Measurements from ENCODE around the gene LFNG.

LFNG gene

GRCh38 chr7:2519119-2519930 is at the start of gene LFNG:
TSS of gene LFNG (plus strand) at chr7:2519774. CDS start at chr7:2519862, 88 bp downstream.
- peak; percentile 74 for DNase-seq (ENCODE audit: low read depth)

- no peak for DNase-seq (ENCODE audit: low read depth)
These were observed 49.2 kb upstream of the LFNG start for GRCh38 chr7:2470204-2471021.

- no peak for DNase-seq (ENCODE audit: low read depth)
These were observed 48.6 kb upstream of the LFNG start for GRCh38 chr7:2471022-2471329.

GRCh38 chr7:2471396-2471795 is 48.2 kb upstream of the LFNG start:
- no peak for DNase-seq (ENCODE audit: low read depth)

- no peak for DNase-seq (ENCODE audit: low read depth)
These were observed 46.8 kb upstream of the LFNG start for GRCh38 chr7:2472739-2473138.

- no peak for DNase-seq (ENCODE audit: low read depth)
These were observed 45.9 kb upstream of the LFNG start for GRCh38 chr7:2473496-2474180.

- no peak for DNase-seq (ENCODE audit: low read depth)
These were observed 45.4 kb upstream of the LFNG start for GRCh38 chr7:2474224-2474623.

GRCh38 chr7:2474813-2475677 is 44.5 kb upstream of the LFNG start:
- no peak for DNase-seq (ENCODE audit: low read depth)

GRCh38 chr7:2475678-2476015 is 43.9 kb upstream of the LFNG start:
- no peak for DNase-seq (ENCODE audit: low read depth)

GRCh38 chr7:2476298-2476697 is 43.3 kb upstream of the LFNG start, which contains the start of gene GRIFIN:
TSS of gene GRIFIN (minus strand) at chr7:2476398. CDS start at chr7:2476383, 15 bp downstream.
- DNase-seq (ENCODE audit: low read depth): no peak

- DNase-seq (ENCODE audit: low read depth): no peak
These were observed 42.7 kb upstream of the LFNG start for GRCh38 chr7:2476776-2477446.

- no peak for DNase-seq (ENCODE audit: low read depth)
These were observed 41.9 kb upstream of the LFNG start for GRCh38 chr7:2477447-2478398.

- no peak for DNase-seq (ENCODE audit: low read depth)
These were observed 41.2 kb upstream of the LFNG start for GRCh38 chr7:2478399-2478785.

GRCh38 chr7:2478800-2479199 is 40.8 kb upstream of the LFNG start:
- no peak for DNase-seq (ENCODE audit: low read depth)

- DNase-seq (ENCODE audit: low read depth): no peak
These were observed 40.1 kb upstream of the LFNG start for GRCh38 chr7:2479276-2480069.

GRCh38 chr7:2480070-2480408 is 39.5 kb upstream of the LFNG start:
- no peak for DNase-seq (ENCODE audit: low read depth)

- DNase-seq (ENCODE audit: low read depth): no peak
These were observed 38.4 kb upstream of the LFNG start for GRCh38 chr7:2481195-2481594.

GRCh38 chr7:2482725-2483451 is 36.7 kb upstream of the LFNG start:
- DNase-seq (ENCODE audit: low read depth): no peak

- no peak for DNase-seq (ENCODE audit: low read depth)
These were observed 36.1 kb upstream of the LFNG start for GRCh38 chr7:2483494-2483893.
